AG20443 (cell line): ENCODE results near the gene GPANK1.
A peak's percentile ranks its signal among the peaks of the same experiment; 100 is the strongest.

Experiments used
- DNase-seq: peaks from one replicate; pipeline ENCODE4 v3.0.0; 2012; ENCODE audit warnings: low spot score, mixed read lengths

GPANK1 gene

GRCh38 chr6:31662124-31662723, 2.6 kb downstream of the GPANK1 start:
- no peak for DNase-seq

- DNase-seq = no peak
Observed at GRCh38 chr6:31661262-31662123, 3.3 kb downstream of the GPANK1 start.

- DNase-seq = peak; percentile 92
Observed at GRCh38 chr6:31660381-31661261, 4.2 kb downstream of the GPANK1 start, which contains the start of gene C6orf47. Gene C6orf47, minus strand, starts transcription at chr6:31660778. Its CDS starts 831 bp downstream, at chr6:31659947.

GRCh38 chr6:31659649-31660380, 5.0 kb downstream of the GPANK1 start:
- peak; percentile 49 for DNase-seq

GRCh38 chr6:31658983-31659648, 5.7 kb downstream of the GPANK1 start:
- no peak for DNase-seq

- no peak for DNase-seq
Observed at GRCh38 chr6:31658158-31658688, 6.6 kb downstream of the GPANK1 start.

- DNase-seq = no peak
Observed at GRCh38 chr6:31657406-31658157, 7.2 kb downstream of the GPANK1 start.

GRCh38 chr6:31655349-31656237, 9.2 kb downstream of the GPANK1 start, which contains the start of gene APOM:
Gene APOM, plus strand, starts transcription at chr6:31655894. Its CDS starts 73 bp downstream, at chr6:31655967.
- no peak for DNase-seq

- no peak for DNase-seq
Observed at GRCh38 chr6:31654574-31655348, 10.0 kb downstream of the GPANK1 start.

GRCh38 chr6:31652925-31653724, 11.7 kb downstream of the GPANK1 start:
- DNase-seq = peak; percentile 90

- DNase-seq = peak; percentile 82
Observed at GRCh38 chr6:31651602-31652191, 13.1 kb downstream of the GPANK1 start.

GRCh38 chr6:31645325-31645724, 19.5 kb downstream of the GPANK1 start:
- no peak for DNase-seq

- no peak for DNase-seq
Observed at GRCh38 chr6:31643818-31644454, 20.9 kb downstream of the GPANK1 start.

GRCh38 chr6:31642798-31643570, 21.8 kb downstream of the GPANK1 start:
- no peak for DNase-seq

GRCh38 chr6:31641370-31641769, 23.4 kb downstream of the GPANK1 start:
- DNase-seq = no peak

GRCh38 chr6:31640612-31641011, 24.2 kb downstream of the GPANK1 start:
- DNase-seq = no peak
